IMR-90 (cell line): ENCODE data around the gene DPYD. TPM values are rescaled to one million over a fixed set of nuclear protein-coding genes. Genes with fewer than 3 reads are reported as not detected.

ENCODE experiments used
- ATAC-seq: fragments of 200-7000 bp; cut with Tn5 transposase; 2 replicates; pipeline ENCODE4 v1.9.1; 2020; ENCODE audit warnings: low read depth, mild to moderate bottlenecking, moderate library complexity
- BruUV-seq: library from RNA; stranded (reverse); fragments of 400-500 nt; replicated peaks from 2 replicates; lab custom pipeline; 2021; lab: Mats Ljungman, UMichigan
- CTCF ChIA-PET: fragments of 300-600 bp; formaldehyde crosslinking; extraction: SDS; loops from one replicate; lab custom pipeline; 2021; ENCODE audit warnings: antibody characterized with exemption; lab: Yijun Ruan, JAX
- POLR2A ChIA-PET: fragments of 300-600 bp; sonication (Branson Sonifier 250); formaldehyde crosslinking; loops from one replicate; lab custom pipeline; 2022; ENCODE audit warnings: antibody characterized with exemption; ENCODE audit not compliant: unreplicated experiment; lab: Charles Lee
- DNase-seq: peaks from one replicate; pipeline ENCODE4 v3.0.0; 2013
- H2AFZ ChIP-seq: replicated peaks from 2 replicates; pipeline ENCODE3; 2013; ENCODE audit warnings: low read length, mild to moderate bottlenecking; ENCODE audit not compliant: poor library complexity
- H2AK5ac ChIP-seq: 2 replicates; pipeline ENCODE4 v1.6.1; 2013; ENCODE audit warnings: low read depth, low read length, inconsistent platforms
- H2AK9ac ChIP-seq: replicated peaks from 2 replicates; pipeline ENCODE3; 2013; ENCODE audit warnings: mild to moderate bottlenecking, low read depth, low read length, moderate library complexity; ENCODE audit not compliant: poor library complexity
- H2BK120ac ChIP-seq: 2 replicates; pipeline ENCODE4 v1.6.1; 2013; ENCODE audit warnings: low read depth, low read length, inconsistent platforms
- H2BK15ac ChIP-seq: 3 replicates; pipeline ENCODE4 v1.6.1; 2013; ENCODE audit warnings: low read depth, low read length, inconsistent platforms
- H2BK20ac ChIP-seq: 2 replicates; pipeline ENCODE4 v1.6.1; 2013; ENCODE audit warnings: low read depth, mild to moderate bottlenecking, inconsistent platforms, low read length, moderate library complexity
- H2BK5ac ChIP-seq: 2 replicates; pipeline ENCODE4 v1.6.1; 2013; ENCODE audit warnings: mild to moderate bottlenecking, low read depth, low read length, inconsistent platforms; ENCODE audit not compliant: poor library complexity, severe bottlenecking
- H3K14ac ChIP-seq: replicated peaks from 2 replicates; pipeline ENCODE4 v1.6.1; 2013; ENCODE audit warnings: low read depth, low read length, inconsistent platforms
- H3K18ac ChIP-seq: 2 replicates; pipeline ENCODE4 v1.6.1; 2013; ENCODE audit warnings: low read depth, low read length, control low read depth
- H3K23ac ChIP-seq: 2 replicates; pipeline ENCODE4 v1.6.1; 2013; ENCODE audit warnings: low read depth, low read length, inconsistent platforms
- H3K27ac ChIP-seq: 2 replicates; pipeline ENCODE4 v1.5.1; 2013; ENCODE audit warnings: mild to moderate bottlenecking, control low read depth, low read length; ENCODE audit not compliant: insufficient read depth
- H3K27me3 ChIP-seq: 2 replicates; pipeline ENCODE4 v1.6.1; 2013; ENCODE audit warnings: low read length; ENCODE audit not compliant: control insufficient read depth, insufficient read depth
- H3K36me3 ChIP-seq: 2 replicates; pipeline ENCODE4 v1.6.1; 2013; ENCODE audit warnings: low read length, mixed read lengths; ENCODE audit not compliant: control insufficient read depth, insufficient read depth
- H3K4ac ChIP-seq: 2 replicates; pipeline ENCODE4 v1.6.1; 2013; ENCODE audit warnings: low read depth, low read length, inconsistent platforms
- H3K4me1 ChIP-seq: 2 replicates; pipeline ENCODE4 v1.6.1; 2013; ENCODE audit warnings: low read length, mixed read lengths; ENCODE audit not compliant: control insufficient read depth, insufficient read depth
- H3K4me2 ChIP-seq: 2 replicates; pipeline ENCODE4 v1.6.1; 2013; ENCODE audit warnings: low read depth, mild to moderate bottlenecking, control low read depth, low read length, moderate library complexity
- H3K4me3 ChIP-seq: 2 replicates; pipeline ENCODE4 v1.5.1; 2013; ENCODE audit warnings: low read depth, mild to moderate bottlenecking, control low read depth, low read length, moderate library complexity; ENCODE audit not compliant: insufficient read depth
- H3K56ac ChIP-seq: 2 replicates; pipeline ENCODE4 v1.6.1; 2013; ENCODE audit warnings: low read length, inconsistent platforms; ENCODE audit not compliant: insufficient read depth; ENCODE audit errors: extremely low read depth
- H3K79me1 ChIP-seq, 2 experiments: 2 replicates each; pipeline ENCODE4 v1.6.1; 2013; ENCODE audit warnings: low read length in 2 of 2, inconsistent platforms in 1 of 2, low read depth in 1 of 2
- H3K9ac ChIP-seq: 2 replicates; pipeline ENCODE4 v1.6.1; 2013; ENCODE audit warnings: low read depth, low read length, control low read depth
- H3K9me1 ChIP-seq: 2 replicates; pipeline ENCODE4 v1.6.1; 2013; ENCODE audit warnings: low read length, inconsistent platforms; ENCODE audit not compliant: insufficient read depth
- H3K9me3 ChIP-seq: 2 replicates; pipeline ENCODE4 v1.6.1; 2013; ENCODE audit warnings: low read length; ENCODE audit not compliant: control insufficient read depth, insufficient read depth
- H4K20me1 ChIP-seq: 2 replicates; pipeline ENCODE4 v1.6.1; 2013; ENCODE audit warnings: low read length, inconsistent platforms; ENCODE audit not compliant: insufficient read depth
- H4K5ac ChIP-seq: 2 replicates; pipeline ENCODE4 v1.6.1; 2013; ENCODE audit warnings: mild to moderate bottlenecking, low read depth, low read length, control low read depth
- H4K8ac ChIP-seq, 2 experiments: 2 replicates each; pipeline ENCODE4 v1.6.1; 2013; ENCODE audit warnings: low read depth in 2 of 2, low read length in 2 of 2, control low read depth in 1 of 2, inconsistent platforms in 1 of 2
- H4K91ac ChIP-seq: 2 replicates; pipeline ENCODE4 v1.6.1; 2013; ENCODE audit warnings: low read depth, low read length, inconsistent platforms; ENCODE audit not compliant: insufficient read depth
- CEBPB ChIP-seq: IDR thresholded peaks from 2 replicates; pipeline ENCODE4 v1.6.1; 2012; ENCODE audit warnings: low read depth, low read length, improper control_type of control experiment
- CTCF ChIP-seq: conservative IDR thresholded peaks from 2 replicates; pipeline ENCODE4 v1.5.1; 2012; ENCODE audit warnings: mild to moderate bottlenecking, low read depth, low read length, improper control_type of control experiment
- FOS ChIP-seq: fragments of 150-350 bp; IDR thresholded peaks from 2 replicates; pipeline ENCODE4 v1.6.1; 2016; ENCODE audit warnings: low read depth, low read length
- NFE2L2 ChIP-seq: fragments of 150-350 bp; IDR thresholded peaks from 2 replicates; pipeline ENCODE4 v1.6.1; 2016; ENCODE audit warnings: low read depth, mild to moderate bottlenecking, low read length
- POLR2A ChIP-seq: IDR thresholded peaks from 2 replicates; pipeline ENCODE4 v1.6.1; 2012; ENCODE audit warnings: mild to moderate bottlenecking, low read depth, low read length
- SMC3 ChIP-seq: fragments of 150-350 bp; IDR thresholded peaks from 2 replicates; pipeline ENCODE4 v1.6.1; 2016; ENCODE audit warnings: low read depth, mild to moderate bottlenecking, antibody characterized with exemption, low read length, moderate library complexity
- WGBS, 2 experiments: methylation state at CpG; one replicate each; pipeline versions ENCODE4 v1.1.5 to v1.1.7; 2013; ENCODE audit warnings: missing lambda C conversion rate in 2 of 2; ENCODE audit not compliant: insufficient read length in 1 of 2; ENCODE audit errors: extremely low coverage in 2 of 2; 5-methylcytosine and 5-hydroxymethylcytosine counted together
- dilution Hi-C: fragments of 300-500 bp; cut with HindIII; formaldehyde crosslinking; loops from one replicate; pipeline ENCODE4 v1.14.3; 2018; ENCODE audit warnings: low sequenced_read_pairs; ENCODE audit not compliant: unreplicated experiment
- in situ Hi-C: fragments of 300-500 bp; cut with MboI; formaldehyde crosslinking; loops from 3 replicates; pipeline ENCODE4 v1.14.3; 2019; ENCODE audit warnings: low sequenced_read_pairs, inconsistent platforms, mixed read lengths
- intact Hi-C: fragments of 100-400 bp; cut with micrococcal nuclease; formaldehyde crosslinking; loops from 2 replicates; pipeline ENCODE4 v1.10.0; 2022
- polyA plus RNA-seq, 3 experiments: library from polyadenylated mRNA; depleted of rRNA; stranded (reverse); fragments of >200 nt; gene quantifications; 2 replicates each; pipeline ENCODE4 v1.2.3, GENCODE V29; 2012; ENCODE audit warnings: low replicate concordance in 1 of 3
- total RNA-seq: library from RNA; depleted of rRNA; stranded (reverse); fragments of >200 nt; gene quantifications from 2 replicates; pipeline ENCODE4 v1.2.3, GENCODE V29; 2012

The DPYD gene
- total and polyA plus RNA-seq, 2 of the 4 experiments (the other 2 are of a cell fraction): 9.3 to 47.3 TPM

GRCh38 chr1:97849345-97850340, 71.2 kb downstream of the DPYD start:
- in situ Hi-C loops: no loop called here
- Histone ChIP-seq H3K4me1 (no peaks in the 10 kb centered on the region; the same call in 1 of the 2 replicates), H2BK15ac (no peak overlapping the region; the same call in 2 of the 3 replicates), H2AK9ac (no peak overlapping the region), H3K27ac (no peak overlapping the region), H3K4me3 (no peak overlapping the region), H2BK5ac (peak overlapping the region; percentile 83), H2BK120ac (peak overlapping the region; percentile 58), H3K4ac (no peak overlapping the region; the same call in 1 of the 2 replicates), H2AFZ (no peak overlapping the region), H3K27me3 (no peaks in the 10 kb centered on the region), H3K36me3 (peaks cover 6% of the 10 kb centered on the region), H3K14ac (no peak overlapping the region; the same call in 1 of the 2 replicates), H2BK20ac (0 out of 2 replicates have a peak overlapping the region, but pooled peaks have one; percentile 57), H4K20me1 (no peaks in the 10 kb centered on the region), H3K23ac (no peak overlapping the region), H4K91ac (no peak overlapping the region), H4K5ac (no peak overlapping the region), H4K8ac (peak overlapping the region in 1 of 2 experiments; percentile 78; a peak in 2 of 4 replicates), H3K56ac (no peak overlapping the region), H2AK5ac (no peak overlapping the region), H3K18ac (peak overlapping the region; percentile 57; the same call in 1 of the 2 replicates), H3K4me2 (no peak overlapping the region; the same call in 1 of the 2 replicates), H3K79me1 (0 out of 4 replicates have a peak, but pooled peaks cover 0 to 6% of the 10 kb centered on the region in 2 experiments), H3K9me3 (no peaks in the 10 kb centered on the region), H3K9me1 (no peaks in the 10 kb centered on the region), H3K9ac (no peak overlapping the region)
- POLR2A ChIA-PET: interaction anchor here (0.6 kb wide), 1 partner anchor 54 kb away, joined by 4 read pairs; no protein-coding TSS in a partner anchor
- DNase-seq (peak; percentile 89), ATAC-seq (peak; percentile 90)
- WGBS, 2 experiments: no CpG with 5 or more reads among the region's 4 CpGs
- TF ChIP-seq POLR2A (no peak), CTCF (no peak), NFE2L2 (no peak), SMC3 (no peak), FOS (peak; percentile 91), CEBPB (peak; percentile 98)
- dilution Hi-C loops: no loop called here
- no TSS peak for BruUV-seq
- CTCF ChIA-PET: interaction anchor here (0.6 kb wide), 1 partner anchor 496 kb away, joined by 3 read pairs; no protein-coding TSS in a partner anchor
- intact Hi-C loops: loop anchor here (10.0 kb wide), 1 partner anchor 195 kb away; no protein-coding TSS in a partner anchor
